Measurements from ENCODE around the gene CGB8. TPM values are rescaled to one million over a fixed set of nuclear protein-coding genes. Genes with fewer than 3 reads are reported as not detected.

Gene CGB8
- total RNA-seq, 1 donor from 2014 or later: not detected

DNA sequence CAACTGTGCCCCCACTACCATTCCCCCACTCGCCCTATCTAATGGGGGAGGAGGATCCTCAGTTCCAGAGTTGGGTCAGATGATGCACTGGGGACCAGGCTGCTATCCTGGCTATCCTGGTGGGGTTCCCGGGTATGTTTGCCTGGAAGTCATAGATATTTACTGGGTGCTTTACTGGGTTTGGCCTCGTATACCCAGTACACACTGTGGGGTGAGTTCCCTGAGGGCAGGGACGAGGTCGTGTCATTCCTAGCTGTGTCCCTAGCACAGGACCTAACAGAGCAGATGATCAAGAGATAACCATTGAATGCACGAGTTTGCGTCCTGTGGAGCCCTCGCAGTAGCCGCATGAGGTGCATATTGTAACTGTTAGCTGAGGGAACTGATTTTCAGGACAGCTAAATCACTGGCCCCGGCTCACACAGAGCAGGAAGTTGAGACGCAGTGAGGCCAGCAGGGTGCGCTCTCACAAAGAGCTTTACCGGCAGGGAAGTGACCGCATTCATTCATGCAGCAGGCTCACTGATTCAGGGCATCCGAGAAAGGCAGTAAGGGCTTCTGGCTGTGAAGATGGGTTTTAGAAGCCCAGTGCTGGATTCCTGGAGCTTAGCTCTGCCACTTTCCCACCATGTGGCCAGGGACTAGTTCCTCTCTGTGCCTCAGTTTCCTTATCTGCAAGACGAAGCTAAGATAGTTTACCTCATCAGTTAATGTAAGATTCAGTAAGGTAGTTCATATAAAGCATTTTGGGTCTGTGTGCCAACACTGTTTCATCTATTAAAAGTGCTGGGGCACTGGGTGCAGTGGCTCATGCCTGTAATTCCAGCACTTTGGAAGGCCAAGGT lies 49.2 kb downstream of the CGB8 start:
- Histone ChIP-seq H3K27me3 (no peaks in the 10 kb centered on the region), H3K9me3 (no peaks in the 10 kb centered on the region), H3K36me3 (peaks cover 22 to 24% of the 10 kb centered on the region in 2 donors), H3K4me1 (peaks cover 0 to 3% of the 10 kb centered on the region in 2 donors), H3K4me3 (no peak overlapping the region), H3K27ac (no peak overlapping the region)
- TF ChIP-seq, protein P1, sequence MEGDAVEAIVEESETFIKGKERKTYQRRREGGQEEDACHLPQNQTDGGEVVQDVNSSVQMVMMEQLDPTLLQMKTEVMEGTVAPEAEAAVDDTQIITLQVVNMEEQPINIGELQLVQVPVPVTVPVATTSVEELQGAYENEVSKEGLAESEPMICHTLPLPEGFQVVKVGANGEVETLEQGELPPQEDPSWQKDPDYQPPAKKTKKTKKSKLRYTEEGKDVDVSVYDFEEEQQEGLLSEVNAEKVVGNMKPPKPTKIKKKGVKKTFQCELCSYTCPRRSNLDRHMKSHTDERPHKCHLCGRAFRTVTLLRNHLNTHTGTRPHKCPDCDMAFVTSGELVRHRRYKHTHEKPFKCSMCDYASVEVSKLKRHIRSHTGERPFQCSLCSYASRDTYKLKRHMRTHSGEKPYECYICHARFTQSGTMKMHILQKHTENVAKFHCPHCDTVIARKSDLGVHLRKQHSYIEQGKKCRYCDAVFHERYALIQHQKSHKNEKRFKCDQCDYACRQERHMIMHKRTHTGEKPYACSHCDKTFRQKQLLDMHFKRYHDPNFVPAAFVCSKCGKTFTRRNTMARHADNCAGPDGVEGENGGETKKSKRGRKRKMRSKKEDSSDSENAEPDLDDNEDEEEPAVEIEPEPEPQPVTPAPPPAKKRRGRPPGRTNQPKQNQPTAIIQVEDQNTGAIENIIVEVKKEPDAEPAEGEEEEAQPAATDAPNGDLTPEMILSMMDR (IDR thresholded peaks at IDR 0.05): peak; percentile 23 to 51 (median 32)
- no peak for DNase-seq (ENCODE audit: low spot score in 2 of 2)
- intact Hi-C loops (cut with DNase I): no loop called here

DNA sequence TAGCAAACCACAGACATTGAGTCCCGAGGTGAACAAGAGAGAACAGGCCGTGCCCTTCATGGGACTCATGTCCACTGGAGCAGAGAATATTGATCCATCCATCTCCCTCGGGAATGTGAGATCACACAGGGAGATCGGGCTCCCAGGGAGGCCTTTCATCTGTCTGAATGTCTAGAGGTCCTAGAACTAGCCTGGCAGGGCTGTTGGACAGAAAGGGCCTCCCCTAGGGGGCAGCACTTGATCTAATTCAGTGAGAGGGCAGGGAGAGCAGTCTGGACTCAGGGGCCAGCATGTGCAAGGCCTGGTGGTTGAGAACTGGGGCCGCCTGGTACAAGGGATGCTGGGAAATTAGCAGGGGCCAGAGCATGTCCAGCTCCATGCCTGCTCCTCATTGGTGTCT lies 50.9 kb downstream of the CGB8 start:
- Histone ChIP-seq H3K9me3 (no peaks in the 10 kb centered on the region), H3K4me1 (peaks cover 7 to 9% of the 10 kb centered on the region in 2 donors), H3K27ac (no peak overlapping the region), H3K36me3 (peaks cover 7 to 8% of the 10 kb centered on the region in 2 donors), H3K27me3 (no peaks in the 10 kb centered on the region), H3K4me3 (no peak overlapping the region)
- intact Hi-C loops (cut with DNase I): no loop called here
- no peak for DNase-seq (ENCODE audit: low spot score in 2 of 2)
- TF ChIP-seq, protein P1 (IDR thresholded peaks at IDR 0.05): peak in 1 of 3 experiments; percentile 20

Other genes with a start within 250 kb of the CGB8 start
- 42.4 TPM for gene BCAT2, start 238.1 kb downstream of the CGB8 start, total RNA-seq
- 9.8 TPM for gene HSD17B14, start 212.6 kb downstream of the CGB8 start, total RNA-seq
- gene PLEKHA4, start 180.5 kb downstream of the CGB8 start, total RNA-seq: 237 TPM
- gene PPP1R15A, start 176.7 kb downstream of the CGB8 start, total RNA-seq: 142 TPM
- not detected for gene TULP2, start 150.4 kb downstream of the CGB8 start, total RNA-seq
- gene NUCB1, start 148.8 kb downstream of the CGB8 start, total RNA-seq: 505 TPM
- not detected for gene DHDH, start 115.4 kb downstream of the CGB8 start, total RNA-seq
- 182 TPM for gene BAX, start 94.2 kb downstream of the CGB8 start, total RNA-seq
- gene FTL, start 83.8 kb downstream of the CGB8 start, total RNA-seq: 7,736 TPM
- gene GYS1, start 55.8 kb downstream of the CGB8 start, total RNA-seq: 21.8 TPM
- gene RUVBL2, start 55.2 kb downstream of the CGB8 start, total RNA-seq: 106 TPM
- not detected for gene LHB, start 32.0 kb downstream of the CGB8 start, total RNA-seq
- not detected for gene CGB3, start 24.8 kb downstream of the CGB8 start, total RNA-seq
- gene CGB2, start 17.2 kb downstream of the CGB8 start, total RNA-seq: not detected
- not detected for gene CGB1, start 12.2 kb downstream of the CGB8 start, total RNA-seq
- not detected for gene CGB5, start 5.3 kb downstream of the CGB8 start, total RNA-seq
- 10.2 TPM for gene CGB7, start 8.6 kb upstream of the CGB8 start, total RNA-seq
- not detected for gene NTF4, start 15.7 kb upstream of the CGB8 start, total RNA-seq
- gene KCNA7, start 23.6 kb upstream of the CGB8 start, total RNA-seq: not detected
- 185 TPM for gene SNRNP70, start 36.3 kb upstream of the CGB8 start, total RNA-seq
- 42.1 TPM for gene LIN7B, start 65.3 kb upstream of the CGB8 start, total RNA-seq
- not detected for gene C19orf73, start 70.0 kb upstream of the CGB8 start, total RNA-seq
- 33.3 TPM for gene PPFIA3, start 70.4 kb upstream of the CGB8 start, total RNA-seq
- gene HRC, start 106.3 kb upstream of the CGB8 start, total RNA-seq: not detected
- 63.4 TPM for gene TRPM4, start 108.7 kb upstream of the CGB8 start, total RNA-seq

Measured in ascending aorta (tissue), 2 donors.